Activated CD8-positive, alpha-beta memory T cell treated with anti-CD3 and anti-CD28 coated beads for 36 hours (primary cell): ENCODE measurements around the gene PTPRD. TPM values are rescaled to one million over a fixed set of nuclear protein-coding genes. Genes with fewer than 3 reads are reported as not detected.

ENCODE experiments used
- CTCF ChIA-PET: fragments of 350-600 bp; sonication (Branson Sonifier 250); formaldehyde crosslinking; loops from one replicate; lab custom pipeline; 2021; ENCODE audit warnings: antibody characterized with exemption; lab: Charles Lee
- POLR2A ChIA-PET: fragments of 350-600 bp; sonication (Branson Sonifier 250); formaldehyde crosslinking; loops from one replicate; lab custom pipeline; 2021; ENCODE audit warnings: antibody characterized with exemption; lab: Charles Lee
- total RNA-seq, 2 experiments: library from RNA; stranded (reverse); gene quantifications; one replicate each; pipeline ENCODE4 v1.2.3, GENCODE V29; 2021

PTPRD gene
- total RNA-seq, 2 experiments from 2014 or later, result 0.10 to 0.15 TPM

GRCh38 chr9:8365029-8365428, 2247.8 kb downstream of the PTPRD start:
- POLR2A ChIA-PET, result no interaction called here

GRCh38 chr9:8364026-8364752, 2248.6 kb downstream of the PTPRD start:
- ChIA-PET CTCF (no interaction called here), POLR2A (no interaction called here)

More at GRCh38 chr9:8365029-8365428, 2247.8 kb downstream of the PTPRD start:
- CTCF ChIA-PET, result no interaction called here

GRCh38 chr9:8362250-8362649, 2250.6 kb downstream of the PTPRD start:
- POLR2A ChIA-PET, result no interaction called here
- CTCF ChIA-PET, result no interaction called here

GRCh38 chr9:8361364-8361763, 2251.4 kb downstream of the PTPRD start:
- ChIA-PET CTCF (no interaction called here), POLR2A (no interaction called here)

- ChIA-PET POLR2A (no interaction called here), CTCF (no interaction called here)
Measured at GRCh38 chr9:8356406-8356805, 2256.4 kb downstream of the PTPRD start.

GRCh38 chr9:8351436-8351835, 2261.4 kb downstream of the PTPRD start:
- CTCF ChIA-PET, result no interaction called here
- POLR2A ChIA-PET, result no interaction called here

GRCh38 chr9:8349901-8350300, 2262.9 kb downstream of the PTPRD start:
- ChIA-PET POLR2A (no interaction called here), CTCF (no interaction called here)

GRCh38 chr9:8349376-8349775, 2263.4 kb downstream of the PTPRD start:
- POLR2A ChIA-PET, result no interaction called here
- CTCF ChIA-PET, result no interaction called here

- CTCF ChIA-PET, result no interaction called here
- POLR2A ChIA-PET, result no interaction called here
Measured at GRCh38 chr9:8348756-8349155, 2264.0 kb downstream of the PTPRD start.

- CTCF ChIA-PET, result no interaction called here
- POLR2A ChIA-PET, result no interaction called here
Measured at GRCh38 chr9:8346296-8346695, 2266.5 kb downstream of the PTPRD start.

- POLR2A ChIA-PET, result no interaction called here
- CTCF ChIA-PET, result no interaction called here
Measured at GRCh38 chr9:8338767-8339510, 2273.9 kb downstream of the PTPRD start.

- CTCF ChIA-PET, result no interaction called here
- POLR2A ChIA-PET, result no interaction called here
Measured at GRCh38 chr9:8337834-8338766, 2274.7 kb downstream of the PTPRD start.

GRCh38 chr9:8332871-8333270, 2279.9 kb downstream of the PTPRD start:
- POLR2A ChIA-PET, result no interaction called here
- CTCF ChIA-PET, result no interaction called here

GRCh38 chr9:8332331-8332650, 2280.5 kb downstream of the PTPRD start:
- POLR2A ChIA-PET, result no interaction called here

GRCh38 chr9:8331507-8332330, 2281.1 kb downstream of the PTPRD start:
- ChIA-PET POLR2A (no interaction called here), CTCF (no interaction called here)

More at GRCh38 chr9:8332331-8332650, 2280.5 kb downstream of the PTPRD start:
- CTCF ChIA-PET, result no interaction called here

GRCh38 chr9:8329561-8330283, 2283.1 kb downstream of the PTPRD start:
- POLR2A ChIA-PET, result no interaction called here

GRCh38 chr9:8315211-8315610, 2297.6 kb downstream of the PTPRD start:
- ChIA-PET POLR2A (no interaction called here), CTCF (no interaction called here)

More at GRCh38 chr9:8329561-8330283, 2283.1 kb downstream of the PTPRD start:
- CTCF ChIA-PET, result interaction anchor here (0.5 kb wide), 1 partner anchor 104 kb away, joined by 3 read pairs; no protein-coding TSS in a partner anchor

GRCh38 chr9:8309258-8309657, 2303.5 kb downstream of the PTPRD start:
- CTCF ChIA-PET, result no interaction called here
- POLR2A ChIA-PET, result no interaction called here

- POLR2A ChIA-PET, result no interaction called here
Measured at GRCh38 chr9:8304720-8305119, 2308.1 kb downstream of the PTPRD start.

More at GRCh38 chr9:8304720-8305119, 2308.1 kb downstream of the PTPRD start:
- CTCF ChIA-PET, result no interaction called here
